Measurements from ENCODE around the gene CFAP57.

Gene CFAP57

GRCh38 chr1:43172527-43172972 is 420 bp downstream of the CFAP57 start:
- peak overlapping the region; percentile 94 for H3K4me3 ChIP-seq (ENCODE audit: low read depth, low read length)
- H3K9me3 ChIP-seq (ENCODE audit: control insufficient read depth, insufficient read depth, low read depth, low read length), result no peaks in the 10 kb centered on the region
- H3K27ac ChIP-seq (ENCODE audit: low read depth, low read length), result no peak overlapping the region; the same call in 1 of the 2 replicates
- peaks cover 33% of the 10 kb centered on the region for H3K36me3 ChIP-seq (ENCODE audit: control insufficient read depth, insufficient read depth, low read length)
- peaks cover 15% of the 10 kb centered on the region for H3K4me1 ChIP-seq (ENCODE audit: control insufficient read depth, insufficient read depth, low read length)
- peaks cover 10% of the 10 kb centered on the region for H3K27me3 ChIP-seq (ENCODE audit: control insufficient read depth, insufficient read depth, low read length)
- peak overlapping the region; percentile 84 for H3K9ac ChIP-seq (ENCODE audit: low read length)

DNA sequence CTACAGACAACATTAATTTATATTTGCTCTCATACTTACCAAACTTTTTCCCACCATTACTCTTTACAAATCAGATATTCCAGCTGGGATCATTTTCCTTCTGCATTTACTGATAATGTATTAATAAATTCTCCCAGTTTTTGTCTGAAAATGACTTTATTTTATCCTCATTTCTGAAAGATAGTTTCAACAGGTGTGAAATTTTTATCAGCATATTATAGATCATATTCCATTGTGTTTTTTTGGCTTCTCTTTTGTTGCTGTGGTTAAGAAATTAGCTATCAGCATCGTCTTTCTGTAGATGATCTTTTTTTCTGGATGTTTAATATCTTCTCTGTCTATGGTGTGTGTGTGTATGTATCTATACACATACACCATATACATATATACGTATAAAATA is 2.7 kb downstream of the CFAP57 start:
- H3K9ac ChIP-seq (ENCODE audit: low read length), result no peak overlapping the region
- peaks cover 19% of the 10 kb centered on the region for H3K4me1 ChIP-seq (ENCODE audit: control insufficient read depth, insufficient read depth, low read length)
- no peak overlapping the region for H3K4me3 ChIP-seq (ENCODE audit: low read depth, low read length)
- H3K36me3 ChIP-seq (ENCODE audit: control insufficient read depth, insufficient read depth, low read length), result peaks cover 10% of the 10 kb centered on the region
- H3K9me3 ChIP-seq (ENCODE audit: control insufficient read depth, insufficient read depth, low read depth, low read length), result no peaks in the 10 kb centered on the region
- H3K27ac ChIP-seq (ENCODE audit: low read depth, low read length), result no peak overlapping the region
- peaks cover 10% of the 10 kb centered on the region for H3K27me3 ChIP-seq (ENCODE audit: control insufficient read depth, insufficient read depth, low read length)

DNA sequence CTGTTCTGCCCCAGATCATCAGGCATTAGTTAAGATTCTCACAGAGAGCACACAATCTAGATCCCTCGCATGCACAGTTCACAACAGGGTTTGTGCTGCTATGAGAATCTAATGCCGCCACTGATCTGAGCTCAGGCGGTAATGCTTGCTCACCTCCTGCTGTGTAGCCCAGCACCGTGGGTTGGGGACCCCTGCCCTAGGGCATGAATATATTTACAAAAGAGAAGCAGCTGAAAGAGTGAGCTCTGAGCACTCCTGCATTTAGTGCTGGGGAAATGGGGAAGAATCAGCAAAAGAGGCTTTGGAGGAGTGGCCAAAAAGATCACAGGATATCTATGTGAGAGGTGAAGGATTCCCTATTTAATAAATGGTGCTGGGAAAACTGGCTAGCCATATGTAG is 5.6 kb downstream of the CFAP57 start:
- no peaks in the 10 kb centered on the region for H3K36me3 ChIP-seq (ENCODE audit: control insufficient read depth, insufficient read depth, low read length)
- H3K4me1 ChIP-seq (ENCODE audit: control insufficient read depth, insufficient read depth, low read length), result peaks cover 15% of the 10 kb centered on the region
- no peaks in the 10 kb centered on the region for H3K9me3 ChIP-seq (ENCODE audit: control insufficient read depth, insufficient read depth, low read depth, low read length)
- H3K27me3 ChIP-seq (ENCODE audit: control insufficient read depth, insufficient read depth, low read length), result peaks cover 9% of the 10 kb centered on the region
- no peak overlapping the region for H3K4me3 ChIP-seq (ENCODE audit: low read depth, low read length)
- no peak overlapping the region for H3K9ac ChIP-seq (ENCODE audit: low read length)
- H3K27ac ChIP-seq (ENCODE audit: low read depth, low read length), result no peak overlapping the region

DNA sequence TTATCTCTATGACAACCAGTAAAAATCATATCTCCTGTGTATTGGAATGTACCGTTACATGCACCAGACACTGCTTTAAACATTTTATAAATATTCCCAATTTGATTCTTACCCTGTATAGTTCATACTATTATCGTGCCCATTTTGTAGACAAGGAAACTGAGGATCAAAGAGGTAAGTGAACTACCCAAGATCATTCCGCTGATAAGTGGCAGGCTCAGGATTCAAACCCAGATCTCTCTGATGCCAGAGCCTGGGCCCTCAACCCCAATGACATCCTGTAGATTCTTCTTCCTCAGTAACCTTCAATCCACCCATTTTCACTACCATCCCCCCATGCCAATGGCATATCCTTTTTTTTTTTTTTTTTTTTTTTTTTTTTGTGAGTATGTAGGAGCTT is 12.3 kb downstream of the CFAP57 start:
- Histone ChIP-seq H3K27ac (ENCODE audit: low read depth, low read length) (no peak overlapping the region), H3K36me3 (ENCODE audit: control insufficient read depth, insufficient read depth, low read length) (no peaks in the 10 kb centered on the region), H3K9ac (ENCODE audit: low read length) (no peak overlapping the region), H3K4me1 (ENCODE audit: control insufficient read depth, insufficient read depth, low read length) (no peaks in the 10 kb centered on the region), H3K9me3 (ENCODE audit: control insufficient read depth, insufficient read depth, low read depth, low read length) (no peaks in the 10 kb centered on the region), H3K27me3 (ENCODE audit: control insufficient read depth, insufficient read depth, low read length) (no peaks in the 10 kb centered on the region), H3K4me3 (ENCODE audit: low read depth, low read length) (no peak overlapping the region)

DNA sequence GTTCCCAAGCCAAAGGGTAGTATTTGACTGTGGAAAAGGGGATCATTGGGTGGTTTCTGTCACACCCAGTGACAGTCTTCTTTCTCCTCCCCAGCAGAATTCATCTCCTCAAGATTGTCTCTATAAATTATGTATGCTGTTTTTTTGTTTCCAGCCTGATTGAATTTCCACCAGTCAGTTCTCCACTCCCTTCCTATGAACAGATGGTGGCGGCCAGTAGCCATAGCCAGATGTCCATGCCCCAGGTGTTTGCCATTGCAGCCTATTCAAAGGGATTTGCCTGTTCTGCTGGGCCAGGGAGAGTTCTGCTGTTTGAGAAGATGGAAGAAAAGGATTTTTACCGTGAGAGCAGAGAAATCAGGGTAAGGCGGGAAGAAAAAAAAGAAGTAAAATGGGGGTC is 12.9 kb downstream of the CFAP57 start:
- no peak overlapping the region for H3K4me3 ChIP-seq (ENCODE audit: low read depth, low read length)
- no peak overlapping the region for H3K27ac ChIP-seq (ENCODE audit: low read depth, low read length)
- H3K4me1 ChIP-seq (ENCODE audit: control insufficient read depth, insufficient read depth, low read length), result no peaks in the 10 kb centered on the region
- no peaks in the 10 kb centered on the region for H3K27me3 ChIP-seq (ENCODE audit: control insufficient read depth, insufficient read depth, low read length)
- no peak overlapping the region for H3K9ac ChIP-seq (ENCODE audit: low read length)
- H3K9me3 ChIP-seq (ENCODE audit: control insufficient read depth, insufficient read depth, low read depth, low read length), result no peaks in the 10 kb centered on the region
- no peaks in the 10 kb centered on the region for H3K36me3 ChIP-seq (ENCODE audit: control insufficient read depth, insufficient read depth, low read length)

- Histone ChIP-seq H3K9ac (ENCODE audit: low read length) (no peak overlapping the region), H3K9me3 (ENCODE audit: control insufficient read depth, insufficient read depth, low read depth, low read length) (no peaks in the 10 kb centered on the region), H3K4me1 (ENCODE audit: control insufficient read depth, insufficient read depth, low read length) (no peaks in the 10 kb centered on the region), H3K4me3 (ENCODE audit: low read depth, low read length) (no peak overlapping the region), H3K27ac (ENCODE audit: low read depth, low read length) (no peak overlapping the region), H3K36me3 (ENCODE audit: control insufficient read depth, insufficient read depth, low read length) (no peaks in the 10 kb centered on the region), H3K27me3 (ENCODE audit: control insufficient read depth, insufficient read depth, low read length) (no peaks in the 10 kb centered on the region)
These were observed 16.0 kb downstream of the CFAP57 start for GRCh38 chr1:43188106-43188505.

GRCh38 chr1:43194509-43194908 is 22.4 kb downstream of the CFAP57 start:
- Histone ChIP-seq H3K36me3 (ENCODE audit: control insufficient read depth, insufficient read depth, low read length) (no peaks in the 10 kb centered on the region), H3K27ac (ENCODE audit: low read depth, low read length) (no peak overlapping the region), H3K9ac (ENCODE audit: low read length) (no peak overlapping the region)

DNA sequence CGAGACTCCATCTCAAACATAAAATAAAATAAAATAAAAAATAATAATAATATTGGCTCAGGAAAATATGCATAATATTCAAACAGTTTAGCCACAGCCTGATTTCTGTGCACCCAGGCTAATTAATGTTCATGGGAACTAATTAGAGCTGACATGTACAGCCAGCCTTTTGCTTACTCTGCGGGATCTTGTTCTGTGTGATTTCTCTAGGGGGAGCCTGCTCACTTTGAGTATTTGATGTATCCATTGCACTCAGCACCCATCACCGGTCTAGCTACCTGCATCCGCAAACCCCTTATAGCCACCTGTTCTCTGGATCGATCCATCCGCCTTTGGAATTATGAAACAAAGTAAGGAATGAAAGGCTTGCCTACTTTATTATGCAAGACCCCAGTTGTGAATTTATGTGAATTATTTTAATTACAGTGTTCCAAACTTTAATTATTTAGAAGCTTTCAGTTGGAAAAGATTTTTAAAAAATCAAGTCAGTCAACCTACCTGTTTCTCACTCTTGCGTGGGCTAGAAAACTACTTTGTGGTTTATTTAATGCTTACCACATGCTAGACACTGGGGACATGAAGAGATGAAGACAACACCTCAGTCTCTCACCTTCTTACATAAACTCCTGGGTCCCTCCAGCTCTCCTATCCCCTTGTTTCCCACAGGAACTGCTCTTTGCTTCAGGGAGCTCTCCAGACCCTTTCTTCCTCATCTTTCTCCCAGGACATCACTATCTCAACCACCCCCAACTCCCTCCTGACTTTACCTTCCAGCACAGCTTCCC is 25.4 kb downstream of the CFAP57 start:
- no peaks in the 10 kb centered on the region for H3K9me3 ChIP-seq (ENCODE audit: control insufficient read depth, insufficient read depth, low read depth, low read length)
- no peaks in the 10 kb centered on the region for H3K27me3 ChIP-seq (ENCODE audit: control insufficient read depth, insufficient read depth, low read length)

More at GRCh38 chr1:43194509-43194908, 22.4 kb downstream of the CFAP57 start:
- H3K4me3 ChIP-seq (ENCODE audit: low read depth, low read length), result no peak overlapping the region
- peaks cover 5% of the 10 kb centered on the region; the same call in 1 of the 2 replicates for H3K4me1 ChIP-seq (ENCODE audit: control insufficient read depth, insufficient read depth, low read length)
- H3K27me3 ChIP-seq (ENCODE audit: control insufficient read depth, insufficient read depth, low read length), result no peaks in the 10 kb centered on the region
- no peaks in the 10 kb centered on the region for H3K9me3 ChIP-seq (ENCODE audit: control insufficient read depth, insufficient read depth, low read depth, low read length)

DNA sequence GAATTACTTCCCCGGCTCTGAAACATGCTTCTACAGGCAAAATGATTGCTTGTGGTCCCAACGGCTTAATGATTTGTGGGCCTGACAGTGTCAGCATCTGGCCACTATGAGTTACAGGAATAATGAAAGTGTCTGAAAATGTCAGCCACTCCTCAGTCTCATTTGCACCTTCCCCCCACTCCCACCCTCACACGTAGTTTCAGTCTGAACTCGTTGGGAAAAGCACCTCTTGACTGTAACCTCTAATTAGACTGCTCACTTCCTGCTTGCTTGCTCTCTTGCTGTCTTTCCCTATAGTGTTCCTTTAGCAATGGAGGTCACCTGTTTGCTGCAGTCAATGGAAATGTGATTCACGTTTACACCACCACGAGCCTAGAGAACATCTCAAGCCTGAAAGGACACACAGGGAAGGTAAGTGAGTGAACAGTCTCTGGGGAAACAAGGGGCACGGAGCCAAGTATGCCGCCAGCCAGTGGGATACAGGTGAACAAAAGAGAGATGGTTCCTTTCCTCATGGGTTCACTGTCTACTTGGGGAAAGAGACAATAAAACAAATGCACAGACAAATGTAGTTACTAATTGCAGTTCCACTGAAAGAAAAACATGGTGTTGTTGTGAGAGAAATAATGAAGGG is 27.1 kb downstream of the CFAP57 start:
- no peak overlapping the region for H3K9ac ChIP-seq (ENCODE audit: low read length)
- peaks cover 5% of the 10 kb centered on the region; the same call in 1 of the 2 replicates for H3K4me1 ChIP-seq (ENCODE audit: control insufficient read depth, insufficient read depth, low read length)
- H3K36me3 ChIP-seq (ENCODE audit: control insufficient read depth, insufficient read depth, low read length), result no peaks in the 10 kb centered on the region
- no peaks in the 10 kb centered on the region for H3K27me3 ChIP-seq (ENCODE audit: control insufficient read depth, insufficient read depth, low read length)
- no peaks in the 10 kb centered on the region for H3K9me3 ChIP-seq (ENCODE audit: control insufficient read depth, insufficient read depth, low read depth, low read length)
- H3K4me3 ChIP-seq (ENCODE audit: low read depth, low read length), result no peak overlapping the region
- no peak overlapping the region for H3K27ac ChIP-seq (ENCODE audit: low read depth, low read length)

More for the DNA sequence above, 25.4 kb downstream of the CFAP57 start:
- Histone ChIP-seq H3K36me3 (ENCODE audit: control insufficient read depth, insufficient read depth, low read length) (no peaks in the 10 kb centered on the region), H3K9ac (ENCODE audit: low read length) (no peak overlapping the region), H3K4me1 (ENCODE audit: control insufficient read depth, insufficient read depth, low read length) (peaks cover 5% of the 10 kb centered on the region; the same call in 1 of the 2 replicates), H3K27ac (ENCODE audit: low read depth, low read length) (no peak overlapping the region), H3K4me3 (ENCODE audit: low read depth, low read length) (no peak overlapping the region)

- H3K4me3 ChIP-seq (ENCODE audit: low read depth, low read length), result no peak overlapping the region
- H3K36me3 ChIP-seq (ENCODE audit: control insufficient read depth, insufficient read depth, low read length), result no peaks in the 10 kb centered on the region
- no peak overlapping the region for H3K27ac ChIP-seq (ENCODE audit: low read depth, low read length)
- no peak overlapping the region for H3K9ac ChIP-seq (ENCODE audit: low read length)
- no peaks in the 10 kb centered on the region for H3K9me3 ChIP-seq (ENCODE audit: control insufficient read depth, insufficient read depth, low read depth, low read length)
- H3K27me3 ChIP-seq (ENCODE audit: control insufficient read depth, insufficient read depth, low read length), result no peaks in the 10 kb centered on the region
- peaks cover 31% of the 10 kb centered on the region for H3K4me1 ChIP-seq (ENCODE audit: control insufficient read depth, insufficient read depth, low read length)
These were observed 31.7 kb downstream of the CFAP57 start for GRCh38 chr1:43203859-43204258.

GRCh38 chr1:43204394-43204793 is 32.3 kb downstream of the CFAP57 start:
- Histone ChIP-seq H3K27me3 (ENCODE audit: control insufficient read depth, insufficient read depth, low read length) (no peaks in the 10 kb centered on the region), H3K36me3 (ENCODE audit: control insufficient read depth, insufficient read depth, low read length) (no peaks in the 10 kb centered on the region), H3K4me3 (ENCODE audit: low read depth, low read length) (no peak overlapping the region), H3K27ac (ENCODE audit: low read depth, low read length) (no peak overlapping the region), H3K9ac (ENCODE audit: low read length) (no peak overlapping the region), H3K4me1 (ENCODE audit: control insufficient read depth, insufficient read depth, low read length) (peaks cover 26% of the 10 kb centered on the region), H3K9me3 (ENCODE audit: control insufficient read depth, insufficient read depth, low read depth, low read length) (no peaks in the 10 kb centered on the region)

All from HUES6 (cell line).